Subcutaneous adipose tissue (tissue), 4 donors: Measurements from ENCODE around the gene MORN5. TPM values are rescaled to one million over a fixed set of nuclear protein-coding genes. Genes with fewer than 3 reads are reported as not detected.

ENCODE experiments used
- total RNA-seq, 4 donors: library from RNA; depleted of rRNA; stranded (reverse); fragments of >200 nt; gene quantifications; one replicate each; pipeline ENCODE4 v1.1.0, GENCODE V29; 2016
- TF ChIP-seq, protein P1 (sequence below): fragments of 450-650 bp; IDR thresholded peaks from one replicate; pipeline ENCODE4 v1.5.1; 2016; ENCODE audit warnings: low read depth, mild to moderate bottlenecking, control low read depth, antibody characterized with exemption, moderate library complexity

Gene MORN5
- total RNA-seq, 4 donors from 2014 or later, result not detected

DNA sequence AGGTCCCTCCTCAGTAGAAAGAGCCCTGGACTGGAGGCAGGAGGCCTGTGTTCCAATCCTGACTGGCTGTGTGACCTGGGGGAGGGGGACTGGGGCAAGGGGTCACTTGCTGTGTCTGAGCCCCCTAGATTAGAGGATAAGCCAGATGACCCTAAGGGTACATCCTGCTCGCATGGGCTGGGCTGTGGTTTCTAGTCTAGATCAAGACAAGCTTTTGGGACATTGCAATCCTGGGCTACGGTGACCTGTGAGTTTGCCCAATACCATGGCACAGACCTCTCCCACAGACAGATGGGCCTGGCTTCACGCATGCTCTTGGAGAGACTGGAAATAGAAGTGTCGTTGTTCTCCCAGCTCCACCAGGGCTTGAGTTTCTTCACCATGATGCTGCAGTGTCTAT is 27.2 kb upstream of the MORN5 start:
- TF ChIP-seq, protein P1, sequence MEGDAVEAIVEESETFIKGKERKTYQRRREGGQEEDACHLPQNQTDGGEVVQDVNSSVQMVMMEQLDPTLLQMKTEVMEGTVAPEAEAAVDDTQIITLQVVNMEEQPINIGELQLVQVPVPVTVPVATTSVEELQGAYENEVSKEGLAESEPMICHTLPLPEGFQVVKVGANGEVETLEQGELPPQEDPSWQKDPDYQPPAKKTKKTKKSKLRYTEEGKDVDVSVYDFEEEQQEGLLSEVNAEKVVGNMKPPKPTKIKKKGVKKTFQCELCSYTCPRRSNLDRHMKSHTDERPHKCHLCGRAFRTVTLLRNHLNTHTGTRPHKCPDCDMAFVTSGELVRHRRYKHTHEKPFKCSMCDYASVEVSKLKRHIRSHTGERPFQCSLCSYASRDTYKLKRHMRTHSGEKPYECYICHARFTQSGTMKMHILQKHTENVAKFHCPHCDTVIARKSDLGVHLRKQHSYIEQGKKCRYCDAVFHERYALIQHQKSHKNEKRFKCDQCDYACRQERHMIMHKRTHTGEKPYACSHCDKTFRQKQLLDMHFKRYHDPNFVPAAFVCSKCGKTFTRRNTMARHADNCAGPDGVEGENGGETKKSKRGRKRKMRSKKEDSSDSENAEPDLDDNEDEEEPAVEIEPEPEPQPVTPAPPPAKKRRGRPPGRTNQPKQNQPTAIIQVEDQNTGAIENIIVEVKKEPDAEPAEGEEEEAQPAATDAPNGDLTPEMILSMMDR, result no peak

DNA sequence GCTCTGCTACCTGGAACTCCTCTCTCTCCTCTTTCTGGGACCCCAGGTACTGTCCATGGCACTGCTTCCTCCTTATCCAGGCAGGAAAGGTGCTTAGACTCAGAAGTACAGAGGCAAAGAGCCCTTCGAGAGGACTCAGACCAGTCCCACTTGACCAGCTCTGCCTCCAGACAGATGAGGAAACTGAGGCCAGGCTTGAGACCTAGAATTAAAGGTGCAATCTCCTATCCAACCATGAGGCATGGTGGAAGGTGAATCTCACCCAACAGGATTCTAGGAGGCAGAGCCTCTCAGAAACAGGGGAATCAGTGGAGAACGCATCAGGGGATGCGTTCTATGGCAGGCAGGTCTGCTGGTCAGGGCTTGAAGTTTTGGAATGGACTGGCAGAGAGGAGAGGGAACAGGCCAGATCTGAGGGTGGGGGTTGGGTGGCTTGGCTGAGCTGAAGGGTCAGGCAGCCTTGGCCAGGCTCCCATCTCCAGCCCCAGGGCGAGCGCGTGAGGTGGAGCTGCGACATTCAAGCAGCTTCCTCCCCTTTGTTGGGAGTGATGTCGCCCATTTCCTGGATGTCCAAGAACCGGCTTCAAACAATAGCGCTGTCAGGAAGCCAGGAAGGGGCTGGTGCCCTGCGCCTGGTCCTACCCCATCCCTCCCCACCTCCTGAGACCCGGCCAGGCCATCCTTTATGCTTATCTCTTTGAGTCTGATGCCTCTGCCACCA is 26.3 kb upstream of the MORN5 start:
- TF ChIP-seq, protein P1, result no peak

DNA sequence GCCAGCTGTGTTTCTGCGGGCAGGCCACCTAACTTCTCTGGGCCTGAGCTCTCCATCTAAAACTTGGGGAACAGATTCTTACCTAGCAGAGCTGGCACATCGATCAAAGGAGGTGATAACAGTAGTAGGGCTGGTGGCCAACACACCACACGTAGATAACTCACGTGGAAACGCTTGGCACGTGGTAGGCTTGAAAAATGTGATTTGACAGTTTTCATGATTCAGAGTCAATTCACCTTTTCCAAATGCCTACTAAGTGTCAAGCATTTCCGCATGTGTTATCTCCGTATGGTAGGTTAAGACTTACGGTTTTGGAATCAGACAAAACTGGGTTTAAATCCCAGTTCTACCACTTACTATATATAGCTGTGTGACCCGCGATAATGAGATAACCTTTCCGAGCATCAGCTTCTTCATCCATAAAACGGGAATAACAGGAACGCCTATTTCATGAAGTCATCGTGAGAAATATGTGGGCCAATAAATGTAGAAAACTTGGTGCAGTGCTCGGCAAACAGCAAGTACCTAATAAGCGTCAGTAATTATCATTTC is 25.6 kb upstream of the MORN5 start:
- TF ChIP-seq, protein P1, result no peak

DNA sequence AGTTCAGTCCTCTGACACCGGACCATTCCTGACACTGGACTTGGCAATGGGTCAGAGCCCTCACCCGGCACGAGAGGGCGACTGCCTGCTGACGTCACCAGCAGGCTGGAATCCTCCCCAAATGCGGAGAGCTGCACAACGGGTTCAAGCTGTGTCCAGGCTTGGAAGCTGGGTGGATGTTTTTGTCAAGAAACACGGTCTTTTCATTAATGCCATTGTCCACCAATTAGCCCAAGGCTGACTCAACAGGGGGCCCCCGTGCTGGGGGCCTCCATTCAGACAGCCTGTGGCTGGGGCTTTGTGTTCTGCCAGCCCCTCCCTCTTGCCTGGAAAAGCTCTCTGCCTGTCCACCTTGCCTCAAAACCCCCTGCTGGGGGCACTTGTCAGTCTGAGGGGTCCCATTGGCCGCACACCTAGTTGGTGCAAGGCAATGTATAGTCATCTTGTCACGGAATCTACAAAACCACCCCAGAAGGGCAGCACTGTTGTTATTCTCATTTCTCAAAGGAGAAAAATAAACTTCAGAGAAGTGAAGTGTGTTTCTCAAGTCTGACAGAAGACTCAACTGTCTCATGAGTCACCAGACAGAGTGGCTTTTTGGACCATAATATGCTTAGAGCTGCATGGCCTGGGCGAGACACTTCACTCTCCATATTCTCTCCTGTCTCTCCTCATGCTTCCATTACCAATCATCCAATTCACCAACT is 24.7 kb upstream of the MORN5 start:
- TF ChIP-seq, protein P1, result no peak

DNA sequence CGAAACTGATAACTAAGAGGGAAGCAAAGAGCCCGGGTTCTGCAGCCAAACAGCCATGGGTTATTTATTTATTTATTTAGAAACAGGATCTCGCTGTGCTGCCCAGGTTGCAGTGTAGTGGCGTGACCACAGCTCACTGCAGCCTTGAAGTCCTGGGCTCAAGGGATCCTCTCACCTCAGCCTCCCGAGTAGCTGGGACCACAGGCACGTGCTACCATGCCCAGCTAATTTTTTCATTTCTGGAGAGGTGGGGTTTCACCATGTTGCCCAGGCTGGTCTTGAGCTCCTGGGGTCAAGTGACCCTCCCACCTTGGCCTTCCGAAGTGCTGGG is 24.2 kb upstream of the MORN5 start:
- TF ChIP-seq, protein P1, result no peak

DNA sequence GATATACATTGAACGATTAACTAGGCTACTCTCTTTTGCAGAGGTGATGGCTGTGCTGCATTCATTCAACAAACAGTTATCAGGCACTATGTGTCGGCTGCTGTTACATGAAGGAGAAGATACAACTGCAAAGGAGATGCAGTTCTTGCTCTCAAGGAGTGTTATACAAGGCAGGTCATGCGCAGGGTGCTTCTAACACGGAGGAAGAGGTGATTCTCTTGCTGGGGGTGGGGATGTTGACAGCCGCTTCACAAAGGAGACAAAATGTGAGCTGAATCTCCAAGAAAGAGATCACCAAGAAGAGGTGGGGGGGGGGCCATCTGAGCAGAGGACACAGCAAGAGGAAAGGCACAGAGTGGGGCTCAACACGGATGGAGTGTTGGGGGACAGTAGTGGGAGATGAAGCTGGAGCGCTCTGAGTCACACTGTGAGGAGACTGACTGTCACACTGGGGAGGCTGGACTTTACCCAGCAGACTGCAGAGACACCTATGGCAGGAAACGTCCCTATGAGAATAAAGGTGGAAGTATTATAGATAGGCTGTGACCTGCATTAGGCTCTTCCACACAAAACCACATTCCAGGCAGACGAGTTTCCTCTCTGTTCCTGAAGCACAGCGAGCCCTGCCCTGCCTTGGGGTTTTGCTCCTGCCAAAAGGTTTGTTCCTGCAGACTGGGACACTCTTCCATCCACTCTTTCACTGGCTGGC is 21.0 kb upstream of the MORN5 start:
- TF ChIP-seq, protein P1, result no peak
